ENCODE results near the gene GRIP2. TPM values are rescaled to one million over a fixed set of nuclear protein-coding genes. Genes with fewer than 3 reads are reported as not detected.

The GRIP2 gene
- total RNA-seq, 2 experiments from 2014 or later, result not detected

GRCh38 chr3:14537590-14538450 is 2.3 kb downstream of the GRIP2 start:
- Histone ChIP-seq H3K27ac (ENCODE audit: low read depth, low read length, poor library complexity, severe bottlenecking) (no peak overlapping the region), H2AFZ (ENCODE audit: low read length) (no peak overlapping the region), H3K9me3 (ENCODE audit: low read length) (no peaks in the 10 kb centered on the region), H3K4me2 (ENCODE audit: low read length) (no peak overlapping the region), H3K4me1 (ENCODE audit: insufficient read depth, low read length, poor library complexity, severe bottlenecking) (no peaks in the 10 kb centered on the region), H3K9me2 (ENCODE audit: insufficient read depth, low read length) (no peaks in the 10 kb centered on the region), H3K36me3 (ENCODE audit: insufficient read depth, low read length) (no peaks in the 10 kb centered on the region), H4K20me1 (ENCODE audit: insufficient read depth, low read length) (no peaks in the 10 kb centered on the region), H3K4me3 (ENCODE audit: low read depth, low read length, poor library complexity, severe bottlenecking) (no peak overlapping the region), H3K79me2 (ENCODE audit: insufficient read depth, low read depth, low read length) (no peaks in the 10 kb centered on the region)
- POLR2A ChIA-PET, result no interaction called here
- DNase-seq (ENCODE audit: low spot score), result peak; percentile 7
- CTCF ChIA-PET (ENCODE audit: unreplicated experiment), result interaction anchor here (0.7 kb wide), 2 partner anchors 12 to 33 kb away, joined by 3 to 4 read pairs; no protein-coding TSS in a partner anchor
- TF ChIP-seq, protein P1, sequence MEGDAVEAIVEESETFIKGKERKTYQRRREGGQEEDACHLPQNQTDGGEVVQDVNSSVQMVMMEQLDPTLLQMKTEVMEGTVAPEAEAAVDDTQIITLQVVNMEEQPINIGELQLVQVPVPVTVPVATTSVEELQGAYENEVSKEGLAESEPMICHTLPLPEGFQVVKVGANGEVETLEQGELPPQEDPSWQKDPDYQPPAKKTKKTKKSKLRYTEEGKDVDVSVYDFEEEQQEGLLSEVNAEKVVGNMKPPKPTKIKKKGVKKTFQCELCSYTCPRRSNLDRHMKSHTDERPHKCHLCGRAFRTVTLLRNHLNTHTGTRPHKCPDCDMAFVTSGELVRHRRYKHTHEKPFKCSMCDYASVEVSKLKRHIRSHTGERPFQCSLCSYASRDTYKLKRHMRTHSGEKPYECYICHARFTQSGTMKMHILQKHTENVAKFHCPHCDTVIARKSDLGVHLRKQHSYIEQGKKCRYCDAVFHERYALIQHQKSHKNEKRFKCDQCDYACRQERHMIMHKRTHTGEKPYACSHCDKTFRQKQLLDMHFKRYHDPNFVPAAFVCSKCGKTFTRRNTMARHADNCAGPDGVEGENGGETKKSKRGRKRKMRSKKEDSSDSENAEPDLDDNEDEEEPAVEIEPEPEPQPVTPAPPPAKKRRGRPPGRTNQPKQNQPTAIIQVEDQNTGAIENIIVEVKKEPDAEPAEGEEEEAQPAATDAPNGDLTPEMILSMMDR (conservative IDR thresholded peaks at IDR 0.05; ENCODE audit: low read length), result no peak
- TF ChIP-seq EZH2phosphoT487 (IDR thresholded peaks at IDR 0.05; ENCODE audit: borderline replicate concordance, low read depth, low read length), result no peak
- BruUV-seq (replicated peaks), result no TSS peak
- intact Hi-C loops (cut with micrococcal nuclease; ENCODE audit: unreplicated experiment), result no loop called here

GRCh38 chr3:14536837-14537589 is 3.1 kb downstream of the GRIP2 start:
- no peaks in the 10 kb centered on the region for H3K36me3 ChIP-seq (ENCODE audit: insufficient read depth, low read length)
- intact Hi-C loops (cut with micrococcal nuclease; ENCODE audit: unreplicated experiment), result no loop called here
- H3K27ac ChIP-seq (ENCODE audit: low read depth, low read length, poor library complexity, severe bottlenecking), result no peak overlapping the region
- no peaks in the 10 kb centered on the region for H3K9me2 ChIP-seq (ENCODE audit: insufficient read depth, low read length)
- no TSS peak for BruUV-seq (replicated peaks)
- no peaks in the 10 kb centered on the region for H3K79me2 ChIP-seq (ENCODE audit: insufficient read depth, low read depth, low read length)
- ChIA-PET CTCF (ENCODE audit: unreplicated experiment) (no interaction called here), POLR2A (no interaction called here)
- TF ChIP-seq EZH2phosphoT487 (IDR thresholded peaks at IDR 0.05; ENCODE audit: borderline replicate concordance, low read depth, low read length), result no peak
- TF ChIP-seq, protein P1 (conservative IDR thresholded peaks at IDR 0.05; ENCODE audit: low read length), result no peak
- no peak for DNase-seq (ENCODE audit: low spot score)
- no peaks in the 10 kb centered on the region for H4K20me1 ChIP-seq (ENCODE audit: insufficient read depth, low read length)
- H3K9me3 ChIP-seq (ENCODE audit: low read length), result no peaks in the 10 kb centered on the region
- H2AFZ ChIP-seq (ENCODE audit: low read length), result no peak overlapping the region
- H3K4me3 ChIP-seq (ENCODE audit: low read depth, low read length, poor library complexity, severe bottlenecking), result no peak overlapping the region
- no peak overlapping the region for H3K4me2 ChIP-seq (ENCODE audit: low read length)
- H3K4me1 ChIP-seq (ENCODE audit: insufficient read depth, low read length, poor library complexity, severe bottlenecking), result no peaks in the 10 kb centered on the region

Data from OCI-LY7 (cell line).